GM18951 (cell line): ENCODE data around the gene SYT15.
"Not testable (repeated sequence)": the region's sequence is repeated elsewhere in the genome, so short reads cannot be mapped to it uniquely, and the experiment has no call there.

Experiments
- in situ Hi-C: fragments of 300-500 bp; cut with MboI; formaldehyde crosslinking; loops from one replicate; pipeline ENCODE4 v1.12.0; 2022; ENCODE audit warnings: low sequenced_read_pairs, mixed read lengths, inconsistent platforms; ENCODE audit not compliant: unreplicated experiment

SYT15 gene

GRCh38 chr10:46635364-46635959, 56.5 kb downstream of the SYT15 start:
- in situ Hi-C loops, result not testable (repeated sequence)

GRCh38 chr10:46640005-46640404, 61.1 kb downstream of the SYT15 start:
- in situ Hi-C loops, result not testable (repeated sequence)
